NCI-H146 treated with DMSO at 0.1 percent for 48 hours (cell line): Measurements from ENCODE around the gene SKP1.

Experiments
- DNase-seq: peaks from one replicate; lab custom pipeline; 2025; ENCODE audit not compliant: unreplicated experiment; lab: John Stamatoyannopoulos, UW

The SKP1 gene

DNA sequence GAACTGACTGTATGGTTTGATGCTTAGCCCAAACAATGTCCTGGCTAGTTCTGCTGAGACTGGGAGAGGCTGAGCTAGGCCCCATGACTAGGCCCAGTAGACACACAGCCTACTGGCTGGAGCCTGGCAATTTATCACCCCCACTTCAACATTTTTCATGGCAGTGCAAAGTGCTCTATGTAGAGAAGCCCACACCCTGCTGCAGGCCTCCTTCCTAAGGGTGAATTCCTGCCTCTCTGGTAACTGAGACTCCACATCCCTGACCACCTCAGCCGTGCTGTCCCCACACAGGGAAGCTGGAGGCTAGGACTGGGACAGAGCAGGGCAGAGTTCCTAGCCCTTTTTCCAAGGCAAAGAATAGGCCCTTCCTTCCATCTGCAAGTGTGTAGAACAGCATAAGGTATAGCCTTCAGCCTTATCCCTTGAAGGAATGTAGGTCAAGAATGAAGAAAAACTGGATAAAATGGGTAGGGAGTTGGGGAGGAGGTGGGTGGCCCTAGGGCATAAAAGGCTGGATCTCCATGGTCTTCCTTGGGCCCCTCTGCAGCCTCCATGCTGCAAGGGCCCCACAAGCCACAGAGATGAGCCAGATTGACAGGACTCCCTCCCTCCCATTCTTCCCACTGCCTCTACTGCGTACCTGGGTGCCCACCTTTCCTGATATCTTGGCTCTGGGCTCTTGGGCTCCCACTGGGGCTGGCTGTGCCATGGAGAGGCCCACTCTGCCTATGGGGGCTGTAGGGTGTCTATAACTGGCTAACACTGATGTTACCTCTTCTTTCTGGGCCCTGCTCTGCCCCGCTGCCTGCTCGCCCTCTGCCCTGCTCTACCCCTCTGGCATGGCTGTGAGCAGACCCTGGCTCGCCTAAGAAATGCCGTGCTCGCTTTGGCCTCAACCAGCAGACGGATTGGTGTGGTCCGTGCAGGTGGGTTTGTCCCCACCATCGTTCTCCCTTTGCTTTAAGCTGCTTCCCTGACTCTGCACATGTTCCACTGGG lies 32.5 kb downstream of the SKP1 start:
- no peak for DNase-seq

DNA sequence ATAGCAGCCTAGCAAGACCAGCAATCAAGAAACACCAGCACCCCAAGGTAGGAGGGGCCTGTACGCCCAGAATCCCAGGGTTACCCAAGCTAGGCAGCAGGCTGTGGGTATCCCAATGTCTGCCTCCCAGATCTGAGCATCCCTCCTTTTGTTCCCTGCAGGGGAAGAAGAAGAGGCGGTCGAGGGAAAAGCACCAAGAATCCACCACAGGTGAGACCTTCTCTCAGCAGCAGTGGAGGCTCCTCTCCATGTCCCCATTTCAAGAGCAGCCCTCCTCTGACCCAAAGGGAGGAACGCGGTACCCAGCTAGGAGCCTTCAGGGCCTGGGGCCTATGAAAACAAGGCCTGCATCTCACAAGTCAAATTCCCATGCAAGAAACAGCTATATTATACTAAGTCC lies 33.3 kb downstream of the SKP1 start:
- no peak for DNase-seq

DNA sequence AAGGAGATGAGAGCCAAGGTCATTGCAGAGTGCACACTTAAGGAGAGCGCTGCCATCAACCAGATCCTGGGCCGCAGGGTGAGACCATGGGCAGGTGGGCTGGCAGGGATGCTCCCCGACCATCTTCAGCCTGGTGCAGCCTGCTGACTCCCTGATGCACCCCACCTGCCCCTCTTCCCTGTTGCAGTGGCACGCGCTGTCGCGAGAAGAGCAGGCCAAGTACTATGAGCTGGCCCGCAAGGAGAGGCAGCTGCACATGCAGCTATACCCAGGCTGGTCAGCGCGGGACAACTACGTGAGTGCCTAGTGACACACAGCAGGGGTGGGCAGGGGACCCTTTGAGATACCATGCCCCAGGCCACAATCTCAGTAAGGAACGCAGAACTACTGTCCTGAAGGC lies 33.9 kb downstream of the SKP1 start:
- DNase-seq: no peak

DNA sequence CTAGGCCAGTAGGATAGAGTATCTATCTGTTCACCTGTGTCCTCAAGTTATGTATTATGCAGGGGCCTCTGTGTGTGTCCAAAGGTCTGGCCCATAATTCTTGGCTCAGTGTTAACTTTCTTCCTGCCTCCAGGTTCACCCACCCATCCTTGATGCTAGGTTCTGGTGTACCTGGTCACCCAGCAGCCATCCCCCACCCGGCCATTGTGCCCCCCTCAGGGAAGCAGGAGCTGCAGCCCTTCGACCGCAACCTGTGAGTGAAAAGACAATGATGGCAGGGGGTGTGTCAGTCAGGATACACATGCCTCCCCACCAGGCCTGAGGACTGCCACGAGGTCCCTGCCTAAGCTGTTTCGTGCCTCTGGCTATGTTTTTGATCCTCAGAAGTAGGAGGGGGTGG lies 34.7 kb downstream of the SKP1 start:
- DNase-seq: no peak

DNA sequence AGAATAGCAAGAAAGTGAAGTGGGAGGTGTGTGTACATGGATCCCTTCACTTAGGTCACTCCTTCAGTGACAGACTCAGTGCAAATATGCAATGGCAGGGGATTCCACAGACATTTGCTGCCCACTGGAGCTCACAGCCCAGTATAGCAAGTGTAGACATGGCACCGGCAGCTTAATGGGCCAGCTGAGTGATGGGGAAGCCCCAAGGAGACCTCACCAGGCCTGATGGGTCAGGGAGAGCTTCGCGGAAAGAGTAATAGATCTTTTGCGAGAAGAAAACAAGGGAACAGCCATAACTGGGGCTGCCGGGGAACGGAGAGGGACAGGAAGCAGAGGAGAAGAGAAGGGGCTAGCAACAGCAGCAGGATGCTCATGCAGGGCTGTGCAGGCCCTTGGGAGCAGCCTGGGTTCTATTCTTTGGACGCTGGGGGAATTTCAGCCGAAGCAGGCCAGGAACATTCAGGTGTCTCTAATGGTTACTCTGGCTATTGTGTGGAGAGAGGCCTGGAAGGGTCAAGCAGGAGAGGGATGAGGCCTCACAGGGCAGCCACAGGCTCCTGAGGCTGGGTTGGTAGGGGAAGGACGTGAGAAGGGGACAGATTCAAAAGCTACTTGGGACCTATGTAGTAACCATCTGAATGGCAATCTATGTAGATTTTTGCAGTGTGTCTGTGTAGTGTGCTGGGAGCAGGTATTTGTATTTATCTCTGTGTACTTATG lies 35.3 kb downstream of the SKP1 start:
- no peak for DNase-seq

DNA sequence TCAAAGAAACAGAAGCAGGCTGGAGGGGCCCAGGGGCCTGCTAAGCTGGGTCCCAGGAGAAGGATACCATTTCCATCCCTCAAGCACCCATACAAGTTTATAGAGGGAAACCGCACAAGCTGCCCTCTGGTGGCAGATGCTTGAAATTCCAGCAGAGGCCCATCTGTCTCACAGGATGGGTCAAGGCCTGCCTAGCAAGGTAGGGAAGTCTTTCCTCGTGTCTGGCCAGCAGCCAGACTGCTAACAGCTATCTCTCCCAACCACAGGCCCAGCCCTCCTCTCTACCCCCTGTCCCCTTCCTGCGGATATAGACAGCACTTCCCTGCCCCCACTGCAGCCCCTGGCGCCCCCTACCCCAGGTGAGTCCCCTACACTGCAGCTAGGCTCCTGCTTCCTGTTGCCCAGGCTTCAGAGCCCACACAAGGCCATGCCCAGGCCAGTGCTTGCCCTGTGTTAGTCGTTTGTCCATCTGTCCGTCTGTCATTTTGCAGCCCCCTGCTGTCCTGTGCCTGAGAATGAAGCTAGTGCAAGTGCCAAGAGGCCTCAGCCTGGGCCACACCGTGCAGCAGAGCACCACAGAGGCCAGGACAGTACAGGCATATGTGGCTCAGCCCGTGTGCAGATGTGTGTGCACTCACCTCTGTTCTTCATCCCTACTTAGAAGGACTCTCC lies 36.1 kb downstream of the SKP1 start:
- DNase-seq: no peak

DNA sequence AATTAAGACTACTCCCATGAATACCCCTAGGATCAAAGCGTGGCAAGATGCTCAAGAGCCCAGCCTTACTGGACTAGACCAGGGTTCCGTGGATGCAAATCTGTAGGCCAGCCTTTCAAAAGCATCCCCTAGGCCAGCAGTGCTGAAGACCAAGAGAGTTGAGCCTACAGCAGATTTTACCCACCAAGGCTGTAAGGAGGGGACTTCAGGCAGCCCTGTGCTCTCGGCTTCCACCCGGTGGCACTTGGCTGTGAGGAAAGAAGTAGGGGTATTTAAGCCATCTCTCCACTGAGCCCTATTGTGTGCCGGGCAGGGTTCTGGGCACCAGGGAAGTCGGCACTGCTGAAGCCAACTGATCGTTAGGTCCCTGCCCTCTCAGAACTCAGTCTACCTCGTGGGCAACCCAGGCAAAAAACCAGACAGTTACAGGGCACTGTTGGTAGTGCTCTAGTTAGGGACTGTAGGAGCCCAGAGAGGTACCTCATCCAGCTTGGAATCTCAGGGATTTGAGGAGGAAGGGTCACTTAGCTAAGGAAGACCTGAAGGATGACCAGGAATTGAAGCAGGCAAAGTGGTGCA lies 36.8 kb downstream of the SKP1 start:
- no peak for DNase-seq

DNA sequence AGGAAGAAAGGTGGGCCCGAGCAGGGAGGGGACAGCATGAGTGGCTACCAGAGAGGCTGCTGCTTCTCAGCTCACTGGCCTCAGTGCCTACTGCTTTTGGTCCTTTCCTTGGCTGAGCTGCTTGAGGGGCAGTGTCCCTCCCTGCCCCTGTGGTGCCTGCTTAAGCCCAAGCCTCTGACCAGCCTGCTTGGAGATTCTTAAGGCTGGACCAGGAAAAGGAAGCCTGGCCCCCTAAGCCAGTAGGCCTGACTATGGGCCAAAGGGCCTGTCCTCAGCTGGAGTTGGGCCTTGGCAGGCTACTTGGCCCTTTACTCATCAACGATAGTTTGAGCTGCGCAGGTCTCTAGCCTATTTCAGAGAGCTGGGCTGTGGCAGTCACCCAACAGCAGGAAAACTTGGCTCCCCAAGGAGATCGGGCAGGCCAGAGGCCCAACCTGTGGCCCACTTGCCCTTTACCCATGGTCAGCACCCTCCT lies 37.3 kb downstream of the SKP1 start:
- DNase-seq: no peak

DNA sequence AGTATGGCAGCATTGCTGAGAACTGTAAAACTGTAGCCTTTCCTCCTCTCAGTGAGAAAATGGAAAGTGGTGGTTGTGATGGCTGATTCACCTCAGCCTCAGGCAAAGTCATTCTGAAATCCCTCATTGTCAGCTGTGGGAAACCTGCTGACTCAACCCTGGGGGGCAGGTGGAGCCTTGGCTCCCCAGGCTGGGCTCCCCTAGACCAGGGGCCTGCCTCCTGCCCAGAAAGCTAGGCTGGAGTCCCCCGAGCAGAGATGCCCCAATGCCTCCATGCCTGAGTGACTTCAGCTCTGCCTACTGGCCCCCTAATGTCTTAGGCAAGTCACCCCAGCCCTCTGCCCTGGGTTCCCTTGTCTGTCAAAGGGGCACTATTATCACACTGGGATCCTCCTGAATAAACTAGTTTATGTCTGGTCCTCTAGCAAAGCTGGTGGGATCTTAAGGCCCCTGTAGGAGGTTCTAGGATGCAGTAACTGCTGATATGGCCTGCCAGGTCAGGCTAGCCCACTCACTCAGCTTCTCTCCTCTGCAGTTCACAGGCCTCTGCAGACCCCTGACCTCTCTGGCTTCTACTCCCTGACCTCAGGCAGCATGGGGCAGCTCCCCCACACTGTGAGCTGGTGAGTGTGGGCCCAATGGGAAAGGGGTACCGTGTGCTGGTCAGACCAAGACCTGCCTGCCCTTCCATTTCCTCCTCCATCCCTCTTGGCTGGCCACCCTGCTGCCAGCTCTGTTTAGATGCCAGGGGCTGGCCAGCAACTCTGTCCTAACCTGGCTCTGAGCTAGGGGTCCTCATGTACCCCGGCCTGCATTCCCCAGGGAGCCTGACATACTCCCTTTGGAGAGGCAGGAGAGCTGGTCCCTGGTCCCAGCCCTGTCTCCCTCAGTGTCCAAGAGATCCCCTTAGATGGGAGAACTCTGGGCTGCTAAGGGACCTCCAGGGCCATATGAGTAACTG lies 38.1 kb downstream of the SKP1 start:
- no peak for DNase-seq

DNA sequence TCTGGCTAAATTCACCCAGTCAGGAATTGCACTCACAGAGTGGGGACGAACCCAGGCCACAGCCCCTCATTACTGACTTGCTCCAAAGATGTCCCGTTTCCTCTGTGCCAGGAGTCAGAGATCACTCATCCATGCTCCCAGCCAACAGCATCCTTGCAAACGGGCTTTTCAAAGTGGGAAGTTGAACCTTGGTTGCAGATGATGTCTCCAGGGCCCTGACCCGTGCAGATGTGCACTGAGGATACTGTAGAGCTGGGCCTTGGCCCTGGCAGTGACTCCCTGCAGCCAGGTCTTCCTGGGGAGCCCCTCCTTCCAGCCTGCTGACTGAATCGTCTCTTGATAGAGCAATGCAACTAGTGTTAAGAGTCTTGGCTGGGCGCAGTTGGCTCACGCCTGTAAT lies 40.0 kb downstream of the SKP1 start:
- DNase-seq: no peak

DNA sequence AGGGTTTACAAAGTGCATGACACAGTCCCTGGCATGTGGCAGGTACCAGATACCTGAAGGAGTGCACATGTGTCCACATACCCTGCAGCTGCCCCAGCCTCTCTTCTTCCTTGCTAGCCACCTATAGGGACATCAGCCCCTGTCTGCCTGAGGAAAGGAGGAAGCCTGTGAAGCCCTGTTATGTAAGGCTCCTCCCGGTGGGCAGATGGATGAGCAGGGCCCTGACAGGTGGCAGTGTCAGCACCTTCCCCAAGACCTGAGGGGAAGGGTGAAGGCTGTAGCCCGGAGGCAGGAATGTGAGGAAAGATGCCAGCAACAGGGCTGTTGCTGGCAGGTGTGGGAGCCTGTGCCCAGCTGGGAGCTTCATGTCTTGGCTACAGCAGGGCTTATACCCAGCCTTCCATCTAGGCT lies 40.5 kb downstream of the SKP1 start:
- DNase-seq: no peak

DNA sequence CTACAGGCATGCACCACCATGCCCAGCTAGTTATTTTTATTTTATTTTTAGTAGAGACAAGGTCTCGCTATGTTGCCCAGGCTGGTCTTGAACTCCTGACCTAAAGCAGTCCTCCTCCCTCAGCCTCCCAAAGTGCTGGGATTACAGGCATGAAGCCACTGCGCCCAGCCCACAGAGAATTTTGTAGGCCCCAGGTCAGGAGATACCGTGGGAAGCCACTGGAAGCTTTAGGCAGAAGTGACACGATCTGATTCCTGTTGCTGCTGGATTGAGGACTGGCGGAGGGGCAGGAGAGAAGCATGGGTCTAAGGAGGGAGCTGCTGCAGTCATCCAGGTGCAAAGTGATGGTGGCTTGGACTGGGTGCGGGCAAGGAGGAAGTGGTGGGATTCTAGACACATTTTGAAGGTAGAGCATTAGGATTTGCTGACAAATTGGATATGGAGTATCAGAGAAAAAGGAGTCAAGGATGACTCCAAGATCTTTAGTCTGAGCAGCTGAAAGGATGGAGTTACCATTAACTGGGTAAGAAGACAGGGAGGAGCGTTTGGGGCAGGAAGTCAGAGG lies 41.6 kb downstream of the SKP1 start:
- no peak for DNase-seq

DNA sequence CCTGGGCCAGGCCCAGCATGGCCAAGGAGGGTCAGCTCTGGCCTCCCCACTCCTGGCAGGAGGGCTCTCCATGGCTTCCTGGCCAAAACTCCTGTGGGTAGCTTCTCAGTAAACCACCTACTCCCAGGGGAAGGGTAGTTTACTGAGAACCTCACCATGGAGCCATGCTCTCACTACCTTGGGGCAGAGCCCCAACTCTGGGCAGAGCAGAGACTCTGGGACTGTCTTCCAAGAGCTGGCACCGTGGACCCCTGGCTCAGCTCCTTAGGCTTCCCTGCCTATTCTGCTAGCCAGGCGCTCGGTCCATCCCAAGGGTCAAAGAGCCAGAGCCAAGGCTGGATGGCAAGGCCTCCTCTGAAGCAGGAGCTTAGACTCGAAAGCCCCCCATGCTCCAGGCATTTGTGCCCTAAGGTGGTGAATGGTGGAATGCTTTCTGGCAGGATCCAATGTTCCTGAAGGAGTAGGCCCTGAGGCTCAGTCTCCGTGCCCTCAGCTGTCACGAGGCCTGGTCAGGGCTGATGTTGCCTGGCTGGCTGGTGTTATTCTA lies 42.7 kb downstream of the SKP1 start:
- DNase-seq: no peak

DNA sequence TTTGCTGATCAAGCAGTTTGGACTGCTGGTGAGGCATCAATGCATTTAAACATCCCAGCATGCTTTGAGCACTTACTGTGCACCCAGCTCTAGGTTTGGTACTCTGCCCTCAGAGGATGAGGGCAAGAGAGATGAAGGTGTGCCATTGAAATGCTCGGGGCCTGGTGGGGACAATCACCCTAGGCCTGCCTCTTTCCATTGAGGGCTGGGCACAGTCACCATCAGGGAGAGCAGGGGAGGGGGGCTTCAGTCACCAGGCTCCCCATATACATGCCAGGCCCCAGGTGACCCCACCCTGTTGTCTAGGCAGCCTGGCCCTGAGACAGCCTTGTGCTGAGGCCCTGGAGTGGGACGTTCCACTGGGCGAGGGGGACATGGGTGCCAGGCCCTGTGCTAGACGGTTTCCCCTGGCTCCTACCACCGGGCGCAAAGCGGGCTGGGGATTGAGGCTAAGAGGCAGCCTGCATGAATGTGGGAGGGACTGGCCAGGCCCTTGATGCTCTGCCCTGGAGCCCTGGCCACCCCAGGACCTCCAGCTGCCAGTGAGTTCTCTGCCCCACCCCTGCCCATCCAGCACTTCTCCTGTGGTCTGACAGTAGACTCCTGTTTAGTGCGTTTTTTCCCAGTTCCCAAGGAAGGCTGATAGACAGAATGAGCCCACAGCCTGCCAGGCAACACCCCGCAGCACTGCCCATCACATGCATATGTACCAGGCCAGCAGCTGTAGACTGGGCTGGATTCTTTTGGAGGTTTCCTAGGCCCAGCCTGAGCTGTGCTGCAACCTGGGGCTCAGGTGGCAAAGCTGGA lies 43.4 kb downstream of the SKP1 start:
- DNase-seq: no peak

DNA sequence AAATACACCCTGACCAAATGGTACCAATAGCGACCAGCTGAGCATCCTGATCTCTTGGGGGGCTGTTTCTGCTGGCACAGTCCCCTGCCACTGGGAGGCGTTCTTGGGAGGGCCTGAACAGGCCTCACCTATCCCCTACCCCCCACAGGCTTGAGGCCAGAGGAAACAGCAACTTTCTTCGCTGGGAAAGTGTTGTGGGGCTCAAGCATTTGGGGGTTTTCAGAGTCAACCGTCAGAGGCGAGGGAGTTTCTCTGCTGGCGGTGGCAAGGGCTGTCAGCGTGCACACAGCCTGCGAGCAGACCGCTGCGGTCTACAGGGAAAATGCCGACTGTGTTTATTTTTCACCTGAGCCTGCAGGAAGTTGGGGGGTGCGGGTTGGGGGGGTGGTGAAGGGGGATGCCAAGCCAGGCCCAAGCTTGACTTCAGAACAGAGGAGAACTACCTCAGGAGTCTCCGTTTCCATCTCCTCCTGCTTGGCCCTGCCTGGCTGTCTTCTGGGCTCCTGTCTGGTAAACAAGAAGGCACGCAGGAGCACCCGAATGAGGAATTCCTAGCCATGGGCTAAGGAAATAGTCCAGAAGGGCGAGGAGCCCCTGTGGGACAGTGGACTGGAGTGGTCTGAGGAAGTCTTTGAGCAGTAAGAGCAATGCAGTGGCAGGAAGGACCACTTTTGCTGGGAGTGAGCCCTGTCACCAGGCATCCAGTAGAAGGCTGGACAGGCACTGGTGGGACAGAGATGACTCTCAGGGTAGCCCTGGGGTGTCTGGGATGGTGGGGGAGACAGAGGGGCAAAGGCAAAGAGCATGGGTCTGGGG lies 44.2 kb downstream of the SKP1 start:
- no peak for DNase-seq

DNA sequence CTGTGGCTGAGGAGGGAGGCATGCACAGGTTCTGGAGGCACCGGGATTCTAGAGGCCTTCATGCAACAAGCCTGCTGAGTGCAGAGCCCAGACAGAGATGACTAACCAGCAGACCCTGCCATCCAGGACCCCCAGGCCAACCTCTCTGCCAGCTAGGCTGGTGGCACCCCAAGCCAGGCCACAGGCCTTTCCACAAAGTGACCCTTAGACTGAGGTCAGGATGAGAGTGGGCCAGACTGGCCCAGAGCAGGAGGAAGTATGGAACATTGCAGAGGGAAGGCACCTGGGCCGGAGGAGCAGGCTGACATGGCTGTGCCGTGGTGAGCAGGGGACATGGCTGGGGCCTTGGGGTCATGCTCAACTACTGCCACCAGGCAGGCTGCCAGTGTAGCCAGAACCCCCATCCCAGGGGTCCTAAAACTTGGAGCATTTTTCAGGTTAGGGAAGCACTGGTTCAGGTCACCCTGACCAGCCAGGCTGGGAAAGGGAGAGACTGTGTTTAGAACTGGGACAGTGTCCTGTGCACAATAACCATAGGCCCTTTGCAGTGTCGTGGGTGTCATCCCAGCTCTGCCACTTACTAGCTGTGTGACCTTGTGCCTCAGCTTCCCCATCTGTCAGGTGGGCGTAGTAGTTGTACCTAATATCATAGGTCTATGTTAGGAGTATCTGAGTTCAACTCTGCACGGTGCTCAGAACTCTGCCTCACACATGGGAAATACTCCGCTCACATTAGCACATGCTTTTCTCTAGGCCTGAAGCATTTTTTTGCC lies 45.0 kb downstream of the SKP1 start:
- no peak for DNase-seq

DNA sequence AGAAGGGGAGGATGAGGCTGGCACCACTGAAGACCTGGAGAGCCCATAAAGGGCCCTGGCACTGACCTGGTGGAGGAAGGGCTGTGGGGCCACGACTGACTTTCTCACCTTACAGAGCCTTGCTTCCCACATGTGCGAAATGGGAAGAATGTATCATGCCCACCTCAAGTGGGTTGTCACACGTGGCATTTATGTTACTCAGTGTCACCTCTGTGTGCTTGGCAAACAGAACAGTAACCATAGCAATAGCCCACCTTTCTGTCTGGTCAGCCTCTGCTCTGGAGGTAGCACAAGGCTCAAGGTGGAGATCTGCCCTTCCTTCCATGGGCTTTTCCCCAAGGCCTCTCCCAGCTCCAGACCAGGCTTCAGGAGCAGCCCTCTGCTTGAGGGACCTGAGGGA lies 45.6 kb downstream of the SKP1 start:
- no peak for DNase-seq
